ENCODE results near the gene HIBADH.
"Not testable (repeated sequence)": the region's sequence is repeated elsewhere in the genome, so short reads cannot be mapped to it uniquely, and the experiment has no call there.

HIBADH gene

GRCh38 chr7:27680610-27681009 lies 17.9 kb upstream of the HIBADH start:
- no peak for DNase-seq

GRCh38 chr7:27678617-27679260 lies 16.1 kb upstream of the HIBADH start:
- DNase-seq, result no peak

DNA sequence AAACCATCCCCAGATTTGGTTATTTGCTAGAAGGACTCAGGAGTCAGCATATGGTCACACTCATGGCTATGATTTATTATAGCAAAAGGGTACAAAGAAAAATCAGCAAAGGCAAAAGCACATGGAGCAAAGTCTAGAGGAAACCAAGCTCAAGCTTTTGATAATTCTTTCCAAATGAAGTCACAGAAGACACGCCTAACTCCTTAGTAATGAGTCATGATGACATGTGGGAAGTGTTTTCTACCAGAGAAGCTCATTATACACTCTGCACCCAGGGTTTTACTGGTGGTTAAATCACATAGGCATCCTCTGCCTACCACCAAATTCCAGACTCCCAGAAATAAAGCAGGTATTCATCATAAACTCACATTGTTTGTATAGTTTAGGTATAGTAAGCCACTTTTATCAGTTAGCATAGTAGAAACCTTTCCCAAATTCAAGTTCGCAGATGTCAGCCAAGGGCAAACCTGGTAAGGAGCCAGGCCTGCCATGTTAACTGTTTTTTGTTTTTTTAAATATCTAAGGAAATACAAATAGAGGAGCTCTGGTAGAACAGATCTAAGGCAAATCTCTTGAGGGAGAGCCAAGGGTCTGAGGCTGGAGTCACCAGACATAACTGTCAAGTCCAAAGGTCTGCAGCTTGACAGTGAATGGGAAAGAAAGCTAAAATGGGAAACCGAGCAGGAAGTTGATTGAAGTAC lies 15.4 kb upstream of the HIBADH start:
- DNase-seq, result no peak

DNA sequence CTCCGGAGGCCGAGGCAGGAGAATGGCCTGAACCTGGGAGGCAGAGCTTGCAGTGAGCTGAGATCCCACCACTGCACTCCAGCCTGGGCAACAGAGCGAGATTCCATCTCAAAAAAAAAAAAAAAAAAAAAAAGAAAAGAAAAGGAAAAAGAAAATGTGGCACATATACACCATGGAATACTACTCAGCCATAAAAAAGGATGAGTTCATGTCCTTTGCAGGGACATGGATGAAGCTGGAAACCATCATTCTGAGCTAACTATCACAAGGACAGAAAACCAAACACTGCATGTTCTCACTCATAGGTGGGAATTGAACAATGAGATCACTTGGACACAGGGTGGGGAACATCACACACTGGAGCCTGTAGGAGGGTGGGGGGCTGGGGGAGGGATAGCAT lies 11.4 kb upstream of the HIBADH start:
- not testable (repeated sequence) for DNase-seq

GRCh38 chr7:27671675-27672074 lies 9.0 kb upstream of the HIBADH start:
- DNase-seq, result no peak

GRCh38 chr7:27670676-27671075 lies 8.0 kb upstream of the HIBADH start:
- DNase-seq, result no peak

- no peak for DNase-seq
These were observed 7.5 kb upstream of the HIBADH start for GRCh38 chr7:27670177-27670576.

DNA sequence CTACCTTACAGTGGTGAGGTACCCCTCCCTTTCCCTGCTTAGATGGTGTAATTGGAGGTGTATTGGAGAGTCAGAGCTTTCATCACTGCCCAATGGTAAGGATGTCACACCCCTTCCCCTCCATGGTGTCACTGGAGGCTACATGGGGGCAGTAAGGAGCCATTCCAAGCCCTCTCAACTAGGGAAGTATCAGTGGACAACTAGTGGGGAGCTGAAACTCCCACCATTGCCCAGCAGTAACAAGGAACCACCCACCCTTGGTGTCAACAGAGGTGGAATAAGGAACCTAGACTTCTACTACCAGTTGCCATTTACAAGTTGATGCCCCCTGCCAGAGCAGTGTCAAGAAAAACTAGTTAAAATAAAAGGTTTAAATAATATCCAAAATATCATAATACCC lies 2.8 kb upstream of the HIBADH start:
- no peak for DNase-seq

DNA sequence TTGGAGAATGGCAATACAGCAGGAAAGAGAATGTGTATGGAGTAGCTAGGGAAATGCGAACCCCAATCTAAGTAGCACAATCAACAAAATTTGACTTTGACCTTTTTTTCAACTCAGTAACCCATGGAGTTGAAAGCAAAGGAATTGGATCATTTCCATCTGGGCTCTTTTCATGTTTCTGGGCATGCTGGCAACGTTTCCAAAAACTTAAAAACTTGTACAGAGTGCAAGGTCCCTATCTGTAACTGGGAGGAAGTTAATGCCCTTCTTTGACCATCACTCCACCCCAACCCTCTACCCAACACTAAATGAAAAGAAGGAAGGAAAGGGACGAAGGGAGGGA lies 1.3 kb upstream of the HIBADH start:
- DNase-seq, result no peak

GRCh38 chr7:27661811-27662489 lies 733 bp downstream of the HIBADH start:
- DNase-seq, result peak in 30 of 56 donors; percentile 7 to 65 (median 40)

DNA sequence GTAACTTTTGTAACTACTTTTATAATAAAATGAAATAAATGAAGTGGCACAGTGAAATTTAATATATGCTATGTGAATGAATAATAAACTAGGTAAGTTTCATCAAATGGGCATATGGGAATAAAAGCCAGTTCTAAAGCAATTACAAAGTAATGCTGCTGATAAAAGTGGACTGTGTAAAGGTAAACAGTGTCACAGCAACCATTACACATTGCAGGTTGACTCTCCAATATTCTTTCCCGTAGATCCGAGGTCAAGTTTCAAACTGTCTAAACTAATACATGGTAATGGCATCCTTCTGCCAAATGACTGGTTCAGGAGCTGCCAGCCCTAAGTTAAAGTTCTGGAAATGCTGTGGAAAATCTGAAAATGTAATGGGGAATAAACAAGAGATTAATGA lies 6.0 kb downstream of the HIBADH start:
- no peak for DNase-seq

GRCh38 chr7:27655184-27655583 lies 7.5 kb downstream of the HIBADH start:
- DNase-seq, result no peak

DNA sequence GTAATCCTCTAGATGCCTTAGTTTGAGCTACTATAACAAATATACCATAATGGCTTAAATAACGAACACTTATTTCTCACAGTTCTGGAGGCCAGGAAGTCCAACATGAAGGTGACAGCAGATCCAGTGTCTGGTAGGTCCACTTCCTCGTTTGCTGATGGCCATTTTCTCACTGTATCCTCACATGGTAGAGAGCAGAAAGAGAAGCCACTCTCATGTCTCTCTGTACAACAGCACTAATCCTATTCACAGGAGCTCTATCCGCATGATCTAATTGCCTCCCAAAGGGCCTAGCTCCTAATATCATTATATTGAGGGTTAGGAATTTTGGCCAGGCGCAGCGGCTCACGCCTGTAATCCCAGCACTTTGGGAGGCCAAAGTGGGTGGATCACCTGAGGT lies 10.2 kb downstream of the HIBADH start:
- DNase-seq, result no peak

DNA sequence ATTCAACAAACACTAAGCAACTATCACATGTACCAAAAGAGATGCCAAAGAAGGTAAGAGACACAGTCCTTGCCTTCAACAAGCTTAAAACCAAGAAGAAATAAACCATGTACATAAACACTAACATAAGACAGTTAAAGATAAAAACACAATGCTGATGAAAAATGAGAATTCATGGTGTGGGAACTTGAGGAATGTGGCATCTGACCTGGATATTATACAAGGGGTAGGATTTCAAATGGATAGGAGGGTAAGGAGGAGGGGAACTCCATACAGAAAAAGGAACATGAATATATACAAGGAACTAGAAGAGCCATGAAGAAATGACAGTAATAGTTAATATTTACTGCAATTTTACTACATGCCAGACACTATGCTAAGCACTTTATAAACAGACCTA lies 11.0 kb downstream of the HIBADH start:
- no peak for DNase-seq

DNA sequence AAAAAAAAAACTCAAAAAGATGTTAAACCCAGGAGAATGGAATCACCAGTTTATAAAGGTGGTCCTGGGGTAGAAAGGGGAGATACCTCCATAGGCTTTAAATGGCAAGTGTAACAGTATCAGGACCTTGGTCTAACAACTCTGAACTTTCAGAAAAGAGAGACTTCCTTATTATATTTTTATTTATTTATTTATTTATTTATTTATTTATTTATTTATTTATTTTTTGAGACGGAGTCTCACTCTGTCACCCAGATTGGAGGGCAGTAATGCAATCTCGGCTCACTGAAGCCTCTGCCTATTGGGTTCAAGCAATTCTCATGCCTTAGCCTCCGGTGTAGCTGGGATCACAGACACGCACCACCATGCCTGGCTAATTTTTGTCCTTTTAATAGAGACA lies 12.4 kb downstream of the HIBADH start:
- no peak for DNase-seq

DNA sequence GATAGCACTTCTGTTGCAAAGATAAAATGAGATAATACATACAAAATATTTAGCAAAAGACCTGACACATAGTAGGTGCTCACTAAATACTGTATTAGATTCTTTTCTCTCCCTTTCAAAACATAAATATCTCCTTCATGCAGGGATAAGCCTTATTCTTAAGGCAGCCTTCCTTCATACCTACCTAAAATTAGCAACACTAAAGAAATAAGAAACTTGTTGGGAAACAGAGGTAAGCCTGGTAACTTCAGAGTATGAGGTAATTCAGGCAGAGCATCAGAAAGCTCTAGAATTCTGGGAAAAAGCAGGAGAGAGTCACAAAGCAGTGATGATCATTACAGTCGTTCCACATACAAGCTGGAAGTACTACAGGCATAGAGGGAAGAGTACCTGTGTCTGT lies 15.2 kb downstream of the HIBADH start:
- no peak for DNase-seq

DNA sequence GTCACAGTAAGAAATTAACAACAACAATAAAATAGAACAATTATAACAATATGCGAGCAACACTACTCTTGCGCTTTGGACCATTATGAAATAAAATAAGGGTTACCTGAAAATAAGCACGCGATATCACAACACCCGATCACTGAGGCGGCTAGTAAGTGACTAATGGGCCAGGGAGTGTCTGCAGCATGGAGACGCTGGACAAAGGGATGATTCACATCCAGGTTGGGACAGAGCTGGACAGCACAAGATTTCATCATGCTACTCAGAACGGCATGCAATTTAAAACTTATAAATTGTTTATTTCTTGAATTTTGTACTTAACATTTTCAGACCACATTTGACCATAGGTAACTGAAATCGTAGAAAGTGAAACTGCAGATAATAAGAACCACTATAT lies 15.6 kb downstream of the HIBADH start:
- DNase-seq, result no peak

GRCh38 chr7:27642271-27642670 lies 20.4 kb downstream of the HIBADH start:
- no peak for DNase-seq

DNA sequence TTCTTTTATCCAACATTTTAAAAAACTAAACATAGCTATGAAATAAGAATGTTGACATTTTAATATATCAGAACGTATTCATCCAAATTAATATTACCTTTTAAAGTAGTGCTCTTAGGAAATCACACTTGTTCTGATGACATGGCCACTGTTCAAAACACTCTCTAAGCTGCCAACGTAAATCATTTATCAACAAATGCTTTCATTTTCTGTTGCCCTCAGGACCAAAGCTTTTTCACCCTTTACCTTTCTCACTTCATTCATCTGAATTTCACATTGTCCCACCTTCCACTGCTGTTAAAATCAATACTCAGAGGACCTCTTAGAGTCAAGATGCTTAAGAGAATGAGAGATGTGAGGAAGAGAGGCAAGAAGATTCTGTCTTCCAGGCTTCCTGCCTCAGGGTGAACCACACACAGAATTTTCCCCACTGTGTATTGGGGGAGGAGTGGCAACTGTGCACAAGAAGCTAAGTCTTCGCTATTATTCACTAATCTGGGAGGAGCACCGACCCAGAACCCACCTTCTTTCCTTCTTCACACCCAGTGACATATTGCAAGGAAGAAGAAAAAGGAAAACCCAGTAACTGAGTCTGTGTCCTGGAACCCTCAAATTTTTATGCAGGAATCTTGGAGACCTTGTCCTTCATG lies 21.0 kb downstream of the HIBADH start:
- DNase-seq, result no peak

GRCh38 chr7:27640884-27641574 lies 21.7 kb downstream of the HIBADH start:
- DNase-seq, result no peak

GRCh38 chr7:27639851-27640250 lies 22.8 kb downstream of the HIBADH start:
- DNase-seq, result no peak

DNA sequence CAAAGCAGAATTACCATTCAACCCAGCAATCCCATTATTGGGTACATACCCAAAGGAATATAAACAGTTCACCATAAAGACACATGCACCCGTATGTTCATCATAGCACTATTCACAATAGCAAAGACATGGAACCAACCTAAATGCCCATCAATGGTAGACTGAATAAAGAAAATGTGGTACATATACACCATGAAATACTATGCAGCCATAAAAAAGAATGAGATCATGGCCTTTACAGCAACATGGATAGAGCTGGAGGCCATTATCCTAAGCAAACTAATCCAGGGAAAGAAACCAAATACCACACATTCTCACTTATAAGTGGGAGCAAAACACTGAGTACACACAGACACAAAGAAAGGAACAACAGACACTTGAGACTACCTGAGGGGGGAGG lies 23.6 kb downstream of the HIBADH start:
- DNase-seq, result not testable (repeated sequence)

Measured in amygdala (tissue), 56 donors.